Daoy (cell line): ENCODE results near the gene MFSD2B. TPM values are rescaled to one million over a fixed set of nuclear protein-coding genes. Genes with fewer than 3 reads are reported as not detected.
A peak's percentile ranks its signal among the peaks of the same experiment; 100 is the strongest.
"Not testable (repeated sequence)": the region's sequence is repeated elsewhere in the genome, so short reads cannot be mapped to it uniquely, and the experiment has no call there.

Experiments used
- DNase-seq: peaks from one replicate; pipeline ENCODE4 v3.0.0-alpha.2; 2015; ENCODE audit warnings: low read depth
- total RNA-seq: library from RNA; depleted of rRNA; stranded (reverse); fragments of >200 nt; shearing (Covaris generic); gene quantifications from 2 replicates; pipeline ENCODE4 v1.2.3, GENCODE V29; 2014

The MFSD2B gene
- total RNA-seq, 1 experiment from 2014 or later, result 0.06 TPM

DNA sequence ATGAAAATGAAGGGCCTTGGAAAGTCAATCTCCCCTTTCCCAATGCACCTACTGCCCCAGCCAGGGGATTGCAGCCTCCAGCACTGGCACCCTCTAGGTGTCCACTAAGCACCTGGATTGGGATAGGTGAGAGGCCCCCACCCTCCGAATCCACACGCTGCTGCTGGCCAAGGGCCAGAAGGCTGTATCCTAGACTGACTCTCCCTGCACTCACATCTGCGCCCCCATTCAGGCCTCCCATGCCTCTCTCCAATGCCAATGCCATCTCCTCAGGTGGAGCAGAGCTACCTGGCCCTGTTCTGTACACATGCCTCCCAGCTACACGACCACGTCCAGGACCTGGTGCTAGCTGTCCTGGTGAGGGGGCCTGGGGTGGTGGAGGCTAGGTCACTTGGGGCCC is 9.8 kb downstream of the MFSD2B start:
- DNase-seq, result no peak

DNA sequence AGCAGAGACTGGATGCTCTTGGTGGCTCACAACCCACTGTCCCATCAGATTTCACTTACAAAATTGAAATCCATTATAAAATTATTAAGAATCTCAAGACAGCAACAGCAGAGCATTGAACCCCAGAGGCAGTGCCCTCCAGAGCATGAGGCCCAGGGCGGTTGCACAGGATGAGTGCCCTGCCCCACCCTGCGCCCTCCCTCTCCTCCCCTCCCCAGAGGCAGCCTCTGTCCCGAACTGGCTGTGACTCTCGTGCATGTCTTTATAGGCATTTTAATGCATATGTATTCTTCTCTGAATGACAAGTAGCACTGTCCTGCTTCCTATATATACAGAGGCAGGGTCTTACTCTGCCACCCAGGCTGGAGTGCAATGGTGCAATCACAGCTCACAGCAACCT is 10.4 kb downstream of the MFSD2B start:
- no peak for DNase-seq

DNA sequence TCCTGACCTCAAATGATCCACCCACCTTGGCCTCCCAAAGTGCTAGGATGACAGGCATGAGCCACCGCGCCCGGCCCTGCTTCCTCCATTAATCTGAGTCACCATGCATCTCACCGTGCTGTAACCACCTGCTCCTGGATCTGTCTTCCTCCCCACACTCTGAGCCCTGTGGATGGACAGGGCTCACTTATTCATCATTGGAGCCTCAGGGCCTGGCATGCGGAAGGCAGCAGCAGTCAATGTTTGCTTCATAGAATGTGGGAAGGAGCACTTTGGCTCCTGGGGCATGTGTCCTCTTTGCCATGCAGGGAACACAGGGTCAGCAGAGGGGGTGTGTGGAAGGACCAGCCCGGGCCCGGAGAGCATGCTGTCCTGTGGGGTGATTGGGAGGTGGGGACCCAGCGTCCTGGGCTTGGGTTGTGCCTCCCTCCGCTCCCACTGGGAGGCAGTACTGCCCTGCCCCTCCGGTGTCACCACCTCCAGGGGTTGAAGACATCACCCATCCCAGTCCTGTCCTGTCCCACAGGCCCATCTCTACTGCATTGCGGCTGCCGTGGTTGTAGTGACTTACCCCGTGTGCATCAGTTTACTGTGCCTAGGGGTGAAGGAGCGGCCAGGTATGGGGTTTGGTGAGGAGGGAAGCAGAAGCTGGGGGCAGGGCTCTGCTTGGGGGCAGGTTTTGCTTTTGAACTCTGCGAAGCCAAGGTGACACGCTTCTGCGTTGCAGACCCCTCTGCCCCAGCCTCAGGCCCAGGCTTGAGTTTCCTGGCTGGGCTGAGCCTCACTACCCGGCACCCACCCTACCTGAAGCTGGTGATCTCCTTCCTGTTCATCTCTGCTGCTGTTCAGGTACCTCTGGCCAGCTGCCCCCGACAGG is 11.5 kb downstream of the MFSD2B start:
- DNase-seq, result peak; percentile 38

DNA sequence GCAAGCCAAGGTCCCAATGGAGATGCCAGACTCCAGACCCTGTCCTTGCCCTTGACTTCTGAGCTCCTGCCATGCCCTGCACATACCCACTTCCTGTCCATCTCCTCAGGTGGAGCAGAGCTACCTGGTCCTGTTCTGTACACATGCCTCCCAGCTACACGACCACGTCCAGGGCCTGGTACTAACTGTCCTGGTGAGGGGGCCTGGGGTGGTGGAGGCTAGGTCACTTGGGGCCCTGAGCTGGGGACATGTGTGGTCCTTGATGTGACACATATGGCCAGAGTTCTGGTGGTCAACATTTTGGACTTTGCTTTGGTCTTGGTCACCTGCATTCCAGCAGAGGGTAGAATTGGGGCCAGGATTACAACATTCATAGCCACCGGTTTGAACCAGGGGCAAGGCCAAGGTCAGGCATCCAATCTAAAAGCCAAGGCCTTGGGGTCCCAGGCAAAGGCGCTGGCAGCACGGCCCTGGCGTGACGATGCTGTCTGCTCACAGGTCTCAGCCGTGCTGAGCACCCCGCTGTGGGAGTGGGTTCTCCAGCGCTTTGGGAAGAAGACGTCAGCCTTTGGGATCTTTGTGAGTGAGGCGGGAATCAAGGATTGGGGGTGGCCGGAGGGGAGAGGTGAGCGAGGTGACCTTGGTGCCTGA is 12.6 kb downstream of the MFSD2B start:
- DNase-seq, result no peak

DNA sequence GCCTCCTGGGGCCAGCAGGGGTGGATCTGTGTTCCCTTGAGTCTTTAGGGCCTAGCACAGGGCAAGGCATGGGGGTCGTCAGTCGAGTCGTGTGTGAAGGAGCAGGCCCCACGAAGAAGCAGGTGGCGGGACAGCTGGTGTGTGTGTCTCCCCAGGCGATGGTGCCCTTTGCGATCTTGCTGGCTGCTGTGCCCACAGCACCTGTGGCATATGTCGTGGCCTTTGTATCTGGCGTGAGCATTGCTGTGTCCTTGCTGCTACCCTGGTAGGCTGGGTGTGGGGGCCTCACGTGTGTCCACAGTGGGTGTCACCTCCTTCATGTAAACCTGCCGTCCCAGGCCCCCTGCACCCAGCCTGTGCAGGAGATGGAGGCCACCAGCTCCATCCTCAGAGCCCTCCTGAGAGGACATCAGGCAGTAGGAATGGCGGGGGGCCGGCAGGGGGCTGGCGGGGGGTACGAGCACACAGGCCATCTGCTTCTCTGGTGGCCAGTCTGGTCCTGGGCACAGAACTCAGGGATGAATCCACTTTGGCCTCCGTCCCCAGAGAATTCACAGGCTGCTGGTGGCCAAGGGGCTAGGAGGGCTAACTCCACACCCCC is 13.2 kb downstream of the MFSD2B start:
- DNase-seq, result no peak

DNA sequence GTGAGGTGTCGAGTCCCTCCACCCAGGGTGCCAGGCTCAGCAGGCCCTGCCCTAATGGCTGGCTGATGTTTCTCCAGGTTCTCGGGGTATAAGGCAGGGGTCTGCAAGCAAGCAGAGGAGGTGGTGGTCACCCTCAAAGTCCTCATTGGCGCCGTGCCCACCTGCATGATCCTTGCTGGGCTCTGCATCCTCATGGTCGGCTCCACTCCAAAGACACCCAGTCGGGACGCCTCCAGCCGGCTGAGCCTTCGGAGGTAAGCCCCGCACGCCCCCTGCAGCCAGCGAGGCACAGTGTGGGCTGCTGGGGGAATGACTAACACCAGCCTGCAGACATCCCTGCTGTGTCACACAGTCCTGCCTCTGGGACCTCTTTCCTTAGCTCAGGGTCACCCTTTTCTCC is 14.1 kb downstream of the MFSD2B start:
- peak; percentile 65 for DNase-seq

DNA sequence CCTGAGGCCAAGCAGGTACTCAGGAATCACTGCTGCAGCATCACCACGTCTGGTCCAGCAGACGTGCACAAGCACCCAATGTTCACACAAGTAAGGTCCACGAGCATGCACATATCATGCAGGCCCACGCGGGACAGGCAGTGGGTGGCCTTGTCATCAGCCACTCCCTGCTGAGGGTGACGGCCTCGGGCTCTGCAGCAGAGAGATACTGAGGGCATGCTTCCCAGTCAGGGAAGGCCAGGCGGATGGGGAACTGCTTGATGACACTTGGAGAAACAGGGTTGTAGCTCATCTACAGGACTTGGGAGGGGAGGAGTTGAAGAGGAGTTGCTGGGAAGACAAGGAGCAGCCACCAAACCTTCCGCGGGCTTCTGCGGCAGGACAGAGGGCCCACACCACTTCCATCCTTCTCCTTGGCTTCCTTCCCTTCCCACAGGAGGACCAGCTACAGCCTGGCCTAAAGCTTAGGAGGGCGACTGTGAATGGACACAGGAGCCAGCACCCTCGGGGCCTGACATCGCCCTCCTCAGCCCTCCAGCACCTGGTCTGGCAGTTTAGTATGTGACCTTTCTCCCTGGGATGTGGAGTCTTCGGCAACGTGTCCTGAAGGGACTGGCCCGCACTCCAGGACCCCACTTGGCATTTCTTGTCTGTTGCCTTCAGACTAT is 15.2 kb downstream of the MFSD2B start:
- no peak for DNase-seq

DNA sequence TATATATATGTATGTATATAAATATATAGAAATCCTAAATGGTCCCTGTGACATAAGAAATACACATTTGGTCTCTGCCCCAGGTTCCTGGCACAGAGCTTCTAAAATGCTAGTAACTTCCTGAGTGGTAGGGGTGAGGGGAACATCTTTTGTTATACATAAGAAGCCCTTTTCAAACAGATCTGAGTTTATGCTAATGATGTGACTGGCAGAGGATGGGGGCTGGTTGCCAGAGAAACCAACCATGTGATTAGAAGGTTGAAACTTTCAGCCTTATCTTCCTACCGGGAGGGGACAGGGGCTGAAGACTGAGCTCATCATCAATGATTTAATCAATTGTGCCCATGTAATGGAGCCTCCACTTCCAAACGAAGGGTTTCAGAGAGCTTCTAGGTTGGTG is 16.3 kb downstream of the MFSD2B start:
- no peak for DNase-seq

DNA sequence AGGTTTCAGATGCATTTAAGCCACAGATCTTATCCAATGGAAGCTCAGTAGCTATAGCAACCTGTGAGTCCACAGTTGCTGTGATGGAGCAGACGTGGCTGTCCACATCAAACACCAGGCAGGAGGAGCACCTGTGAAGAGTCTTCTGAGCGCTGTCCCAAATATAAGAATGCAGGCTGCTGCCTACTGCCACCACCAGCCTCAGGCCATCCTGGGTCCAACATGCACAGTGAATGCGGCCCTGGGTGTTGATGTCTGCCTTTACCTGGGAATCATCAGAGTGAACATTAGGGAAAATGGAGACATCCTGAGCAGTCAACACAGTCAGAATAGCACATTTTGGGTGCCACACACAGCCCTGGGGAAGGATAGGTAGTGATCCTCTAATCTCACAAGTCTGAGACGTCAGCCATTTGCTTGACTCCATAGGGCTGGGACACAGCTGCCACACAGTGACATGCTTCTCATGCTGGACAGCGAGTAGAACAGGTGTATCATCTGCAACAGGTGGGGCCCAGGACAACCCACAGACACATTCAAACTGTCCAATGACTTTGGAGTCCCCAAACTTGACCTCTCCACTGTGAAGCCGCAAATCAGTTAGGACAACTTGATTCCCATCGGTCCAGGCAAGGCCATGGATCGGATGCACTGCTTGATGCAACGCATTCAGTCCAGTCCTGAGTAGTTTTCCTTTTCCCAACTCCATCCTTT is 29.1 kb downstream of the MFSD2B start:
- no peak for DNase-seq

DNA sequence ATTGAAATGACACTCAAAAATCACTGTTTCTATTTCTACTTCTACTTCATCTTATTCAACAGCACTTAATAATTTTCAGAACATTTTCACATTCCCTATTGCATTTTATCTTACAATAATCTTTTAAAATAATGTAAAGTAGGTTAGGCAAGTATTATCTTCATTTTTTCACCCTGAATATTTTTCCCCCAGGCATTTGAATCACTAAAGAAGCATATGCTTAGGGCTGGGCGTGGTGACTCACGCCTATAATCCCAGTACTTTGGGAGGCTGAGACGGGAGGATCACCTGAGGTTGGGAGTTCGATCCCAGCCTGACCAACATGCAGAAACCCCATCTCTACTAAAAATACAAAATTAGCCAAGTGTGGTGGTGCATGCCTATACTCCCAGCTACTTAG is 30.6 kb downstream of the MFSD2B start:
- DNase-seq, result no peak

DNA sequence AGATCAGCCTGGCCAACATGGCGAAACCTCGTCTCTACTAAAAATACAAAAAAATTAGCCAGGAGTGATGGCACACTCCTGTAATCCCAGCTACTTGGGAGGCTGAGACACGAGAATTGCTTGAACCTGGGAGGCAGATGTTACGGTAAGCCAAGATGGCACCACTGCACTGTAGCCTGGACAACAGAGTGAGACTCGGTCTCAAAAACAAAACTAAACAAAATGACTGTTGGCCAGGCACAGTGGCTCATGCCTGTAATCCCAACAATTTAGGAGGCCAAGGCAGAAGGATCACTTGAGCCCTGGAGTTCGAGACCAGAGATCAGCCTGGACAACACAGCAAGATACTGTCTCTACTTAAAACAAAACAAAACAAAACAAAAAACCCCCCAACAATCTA is 33.2 kb downstream of the MFSD2B start:
- not testable (repeated sequence) for DNase-seq

DNA sequence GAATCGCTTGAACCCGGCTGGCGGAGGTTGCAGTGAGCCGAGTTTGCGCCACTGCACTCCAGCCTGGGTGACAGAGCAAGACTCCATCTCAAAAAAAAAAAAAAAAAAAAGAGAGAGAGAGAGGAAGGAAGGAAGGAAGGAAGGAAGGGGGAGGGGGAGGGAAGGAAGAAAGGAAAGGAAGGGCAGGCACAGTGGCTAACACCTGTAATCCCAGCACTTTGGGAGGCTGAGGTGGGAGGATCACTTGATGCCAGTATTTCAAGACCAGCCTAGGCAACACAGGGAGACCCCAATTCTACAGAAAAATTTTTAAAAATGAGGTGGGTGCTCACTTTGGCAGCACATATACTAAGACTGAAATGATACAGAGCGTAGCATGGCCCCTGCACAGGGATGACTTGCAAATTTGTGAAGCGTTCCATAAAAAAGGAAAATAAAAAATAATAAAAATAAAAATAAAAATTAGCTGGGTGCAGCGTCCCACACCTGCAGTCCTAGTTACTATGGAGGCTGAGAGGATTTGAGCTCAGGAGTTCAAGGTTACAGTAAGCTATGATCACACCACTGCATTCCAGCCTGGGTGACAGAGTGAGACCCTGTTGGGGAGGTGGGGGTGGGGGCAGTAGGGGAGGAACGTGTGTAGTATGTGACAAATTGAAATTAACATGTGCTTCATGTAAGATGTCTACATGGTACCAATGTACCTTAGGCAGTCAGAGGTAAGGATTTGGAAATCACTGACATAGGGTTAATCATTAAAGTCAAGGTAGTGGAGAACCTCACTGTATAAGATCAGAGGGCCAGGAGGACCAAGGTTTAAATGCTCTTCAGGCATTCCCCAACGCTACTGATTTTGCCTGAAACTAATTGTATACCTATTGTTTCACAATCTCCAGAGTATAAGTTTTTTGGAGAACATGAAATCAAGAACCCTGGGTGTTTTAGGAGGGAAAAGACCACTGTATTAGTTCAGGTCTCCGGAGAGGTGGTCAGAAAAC is 35.9 kb downstream of the MFSD2B start:
- no peak for DNase-seq

DNA sequence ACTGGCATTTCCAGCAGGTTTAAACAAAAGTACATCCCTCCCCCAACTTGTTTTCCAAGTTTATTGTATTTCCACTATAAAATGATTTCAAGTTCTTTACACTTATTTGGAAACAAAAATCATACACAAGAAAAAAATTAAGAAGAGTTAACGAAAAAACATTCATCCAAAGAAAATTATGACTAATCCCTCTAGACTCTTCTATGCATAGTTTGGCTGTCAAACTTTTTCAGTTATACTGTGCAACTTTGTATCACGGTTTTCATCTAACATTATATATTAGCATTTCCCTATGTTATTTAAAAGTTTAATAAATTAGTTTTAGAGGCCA is 36.7 kb downstream of the MFSD2B start:
- DNase-seq, result no peak

DNA sequence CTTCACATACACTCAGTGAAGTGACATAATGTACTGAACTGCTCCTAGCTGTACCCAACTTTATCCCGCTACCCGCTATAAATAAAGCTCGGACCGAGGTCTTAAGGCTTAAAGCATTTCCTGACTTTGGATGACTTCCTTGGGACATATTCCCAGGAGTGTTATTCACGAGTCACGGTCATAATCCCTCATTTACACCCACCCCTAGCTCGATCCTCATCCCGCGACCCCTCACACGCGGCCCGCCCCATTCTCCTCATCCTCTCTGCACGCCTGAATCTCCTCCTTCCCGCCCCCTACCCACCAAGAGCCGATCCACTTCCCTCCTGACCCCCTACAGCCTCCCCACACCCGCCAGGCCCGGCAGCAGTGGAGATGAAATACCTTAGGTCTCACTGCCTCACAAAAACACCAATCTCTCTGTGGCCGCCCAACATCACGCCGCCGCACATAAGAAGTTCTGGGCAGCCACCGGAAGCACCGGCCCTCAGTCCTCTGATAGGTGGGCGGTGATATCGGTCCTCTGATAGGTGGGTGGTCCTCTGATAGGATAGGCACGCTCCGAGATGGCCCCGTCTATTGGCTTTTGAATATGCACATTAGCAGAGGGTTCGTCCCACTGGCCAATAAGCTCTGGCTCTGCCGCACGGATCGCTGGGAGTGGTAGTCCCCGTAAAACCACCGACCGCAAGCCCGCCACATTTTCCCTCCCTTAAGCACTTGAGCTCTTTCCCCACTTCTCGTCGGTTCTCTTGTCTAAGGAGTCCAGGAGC is 37.2 kb downstream of the MFSD2B start, which contains the start of gene WDCP:
Gene WDCP (minus strand): TSS at position 462 of the 773 bp plus-strand sequence. CDS start 7,897 bp downstream, outside the sequence.
- DNase-seq, result peak; percentile 99

DNA sequence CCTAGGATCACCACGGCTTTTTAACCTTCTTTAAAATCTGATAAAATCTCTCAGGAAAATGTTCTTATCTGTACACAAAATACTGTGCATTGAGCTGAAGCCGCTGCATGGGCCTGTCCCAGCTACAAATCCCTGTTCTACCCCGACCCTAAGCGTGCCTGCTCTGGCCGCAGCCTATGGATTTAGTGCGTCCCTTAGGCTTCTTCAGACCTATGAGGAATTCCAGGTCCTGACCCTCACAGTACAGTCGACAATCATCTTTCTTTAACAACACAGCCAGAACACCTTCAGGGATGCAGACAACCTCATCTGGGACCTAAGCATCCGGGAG is 37.8 kb downstream of the MFSD2B start:
- DNase-seq, result no peak

DNA sequence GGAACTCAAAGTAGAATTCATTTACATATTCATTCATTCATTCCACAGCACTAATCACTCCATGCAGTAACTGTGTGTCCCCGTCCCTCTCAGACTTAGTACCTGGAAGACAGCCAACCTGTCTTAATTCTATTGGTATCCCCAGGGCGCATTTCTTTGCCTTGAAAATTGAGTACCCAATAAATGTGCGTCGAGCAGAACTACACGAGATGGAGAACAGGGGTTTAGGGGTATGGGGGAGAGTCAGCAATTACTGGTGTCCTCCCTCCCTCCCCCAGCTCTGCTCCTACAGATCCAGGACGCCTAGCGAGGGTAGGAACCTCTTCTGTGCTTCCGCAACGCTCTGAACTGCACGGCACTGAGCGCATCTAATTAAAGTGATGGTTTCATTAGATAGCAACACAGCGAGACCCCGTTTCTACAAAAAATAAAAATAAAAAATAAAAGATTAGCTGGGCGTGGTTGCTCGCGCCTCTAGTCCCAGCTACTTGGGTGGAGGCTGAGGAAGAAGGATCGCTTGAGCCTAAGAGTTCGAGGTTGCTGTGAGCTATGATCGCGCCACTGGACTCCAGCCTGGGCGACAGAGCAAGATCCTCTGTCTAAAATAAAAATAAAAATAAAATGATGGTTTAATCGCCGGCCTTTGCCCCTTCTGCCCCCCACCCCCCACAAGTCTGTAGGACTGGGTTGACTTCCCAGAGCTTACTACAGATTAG is 39.0 kb downstream of the MFSD2B start:
- DNase-seq, result peak; percentile 35

DNA sequence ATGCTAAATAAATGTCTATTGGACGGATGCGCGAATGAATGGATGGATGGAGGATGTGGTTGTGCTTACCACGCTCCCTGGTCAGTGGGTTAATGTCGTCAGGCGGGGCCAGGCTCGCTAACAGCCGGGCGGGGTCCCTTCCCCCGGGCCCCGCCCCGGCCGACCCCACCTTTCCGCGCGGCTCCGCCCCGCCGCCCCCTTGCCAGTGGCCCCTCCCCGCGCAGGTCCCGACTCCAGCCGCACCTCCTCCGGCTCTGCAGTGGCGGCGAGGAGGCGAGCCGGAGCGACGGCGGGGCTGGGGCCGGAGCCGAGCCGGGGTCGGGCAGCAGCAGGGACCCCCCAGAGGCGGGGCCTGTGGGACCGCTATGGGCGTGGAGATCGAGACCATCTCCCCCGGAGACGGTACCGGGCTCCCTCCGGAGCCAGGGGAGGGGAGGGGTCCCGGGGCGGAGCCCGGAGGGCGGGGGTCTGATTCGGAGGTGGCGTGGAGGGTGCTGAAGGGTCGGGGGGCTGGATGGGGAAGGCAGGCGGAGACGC is 39.7 kb downstream of the MFSD2B start, which contains the start of gene FKBP1B:
Gene FKBP1B (plus strand): TSS at position 257 of the 537 bp plus-strand sequence. CDS start 109 bp downstream, at position 366.
- DNase-seq, result peak; percentile 82
